ENCODE data around the gene CDY2A.
"Not testable (repeated sequence)": the region's sequence is repeated elsewhere in the genome, so short reads cannot be mapped to it uniquely, and the experiment has no call there.

CDY2A gene, protein sequence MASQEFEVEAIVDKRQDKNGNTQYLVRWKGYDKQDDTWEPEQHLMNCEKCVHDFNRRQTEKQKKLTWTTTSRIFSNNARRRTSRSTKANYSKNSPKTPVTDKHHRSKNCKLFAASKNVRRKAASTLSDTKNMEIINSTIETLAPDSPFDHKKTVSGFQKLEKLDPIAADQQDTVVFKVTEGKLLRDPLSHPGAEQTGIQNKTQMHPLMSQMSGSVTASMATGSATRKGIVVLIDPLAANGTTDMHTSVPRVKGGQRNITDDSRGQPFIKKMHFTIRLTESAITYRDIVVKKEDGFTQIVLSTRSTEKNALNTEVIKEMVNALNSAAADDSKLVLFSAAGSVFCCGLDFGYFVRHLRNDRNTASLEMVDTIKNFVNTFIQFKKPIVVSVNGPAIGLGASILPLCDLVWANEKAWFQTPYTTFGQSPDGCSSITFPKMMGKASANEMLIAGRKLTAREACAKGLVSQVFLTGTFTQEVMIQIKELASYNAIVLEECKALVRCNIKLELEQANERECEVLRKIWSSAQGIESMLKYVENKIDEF

DNA sequence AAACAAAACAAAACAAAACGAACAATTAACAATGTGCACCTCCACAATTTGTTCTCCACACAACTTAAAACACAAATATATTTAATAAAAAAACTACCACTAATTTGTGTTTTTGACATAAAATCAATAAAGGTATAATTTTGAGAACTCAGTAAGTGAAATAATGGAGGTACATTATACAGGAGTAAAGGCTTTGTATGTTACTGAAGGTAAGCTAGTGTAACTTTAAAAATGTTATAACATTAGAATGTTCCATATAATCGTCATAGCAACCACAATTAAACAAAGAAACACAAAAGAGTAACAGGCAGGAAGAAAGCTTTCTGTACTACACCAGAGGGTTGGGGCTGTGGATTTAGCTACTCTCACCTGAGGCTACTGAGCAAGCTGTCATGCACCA is at the start of gene CDY2A:
TSS of gene CDY2A (plus strand) at position 301 of the 400 bp plus-strand sequence. CDS start 328 bp downstream, outside the sequence.
- not testable (repeated sequence) for H3K9me3 ChIP-seq (ENCODE audit: insufficient read depth, low read length); DNase-seq (ENCODE audit: low read depth, low spot score); H3K4me3 ChIP-seq (ENCODE audit: insufficient read length, low read depth); H3K27me3 ChIP-seq (ENCODE audit: insufficient read depth, insufficient read length); H3K4me1 ChIP-seq (ENCODE audit: insufficient read depth, insufficient read length); H3K36me3 ChIP-seq (ENCODE audit: insufficient read depth, insufficient read length, low read length); H3K9ac ChIP-seq (ENCODE audit: insufficient read length, low read depth)

- not testable (repeated sequence) for H3K4me1 ChIP-seq (ENCODE audit: insufficient read depth, insufficient read length); H3K36me3 ChIP-seq (ENCODE audit: insufficient read depth, insufficient read length, low read length); H3K4me3 ChIP-seq (ENCODE audit: insufficient read length, low read depth); H3K27me3 ChIP-seq (ENCODE audit: insufficient read depth, insufficient read length); H3K9ac ChIP-seq (ENCODE audit: insufficient read length, low read depth); DNase-seq (ENCODE audit: low read depth, low spot score); H3K9me3 ChIP-seq (ENCODE audit: insufficient read depth, low read length)
Measured at GRCh38 chrY:17997586-17997985, 28.0 kb upstream of the CDY2A start.

GRCh38 chrY:17998266-17998665 is 27.3 kb upstream of the CDY2A start:
- H3K4me1 ChIP-seq (ENCODE audit: insufficient read depth, insufficient read length); H3K4me3 ChIP-seq (ENCODE audit: insufficient read length, low read depth); H3K9me3 ChIP-seq (ENCODE audit: insufficient read depth, low read length); H3K27me3 ChIP-seq (ENCODE audit: insufficient read depth, insufficient read length); DNase-seq (ENCODE audit: low read depth, low spot score); H3K9ac ChIP-seq (ENCODE audit: insufficient read length, low read depth); H3K36me3 ChIP-seq (ENCODE audit: insufficient read depth, insufficient read length, low read length): not testable (repeated sequence)

- H3K4me3 ChIP-seq (ENCODE audit: insufficient read length, low read depth); H3K36me3 ChIP-seq (ENCODE audit: insufficient read depth, insufficient read length, low read length); H3K9me3 ChIP-seq (ENCODE audit: insufficient read depth, low read length); H3K27me3 ChIP-seq (ENCODE audit: insufficient read depth, insufficient read length); DNase-seq (ENCODE audit: low read depth, low spot score); H3K4me1 ChIP-seq (ENCODE audit: insufficient read depth, insufficient read length); H3K9ac ChIP-seq (ENCODE audit: insufficient read length, low read depth): not testable (repeated sequence)
Measured at GRCh38 chrY:18023897-18024296, 1.7 kb upstream of the CDY2A start.

DNA sequence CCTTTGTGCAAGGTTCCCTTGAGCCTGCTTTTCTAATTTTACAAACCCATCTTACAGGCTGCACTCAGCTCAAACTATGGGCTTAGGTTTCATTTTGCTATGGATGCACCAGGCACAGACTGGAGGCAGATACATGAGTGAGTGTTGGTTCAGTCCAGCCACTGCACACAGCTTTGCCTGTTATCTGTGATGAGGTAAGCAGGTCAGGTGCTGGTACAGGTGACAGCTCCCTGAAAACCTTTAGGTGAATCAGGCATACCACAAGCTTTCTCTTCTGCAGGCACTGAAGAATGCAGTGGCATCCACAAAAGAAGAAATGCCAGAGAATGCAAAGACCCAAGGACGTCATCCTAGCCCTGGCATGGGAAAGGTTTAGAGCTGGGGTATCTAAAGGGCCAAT is 3.3 kb downstream of the CDY2A start:
- not testable (repeated sequence) for H3K36me3 ChIP-seq (ENCODE audit: insufficient read depth, insufficient read length, low read length); H3K4me3 ChIP-seq (ENCODE audit: insufficient read length, low read depth); DNase-seq (ENCODE audit: low read depth, low spot score); H3K9me3 ChIP-seq (ENCODE audit: insufficient read depth, low read length); H3K4me1 ChIP-seq (ENCODE audit: insufficient read depth, insufficient read length); H3K9ac ChIP-seq (ENCODE audit: insufficient read length, low read depth); H3K27me3 ChIP-seq (ENCODE audit: insufficient read depth, insufficient read length)

DNA sequence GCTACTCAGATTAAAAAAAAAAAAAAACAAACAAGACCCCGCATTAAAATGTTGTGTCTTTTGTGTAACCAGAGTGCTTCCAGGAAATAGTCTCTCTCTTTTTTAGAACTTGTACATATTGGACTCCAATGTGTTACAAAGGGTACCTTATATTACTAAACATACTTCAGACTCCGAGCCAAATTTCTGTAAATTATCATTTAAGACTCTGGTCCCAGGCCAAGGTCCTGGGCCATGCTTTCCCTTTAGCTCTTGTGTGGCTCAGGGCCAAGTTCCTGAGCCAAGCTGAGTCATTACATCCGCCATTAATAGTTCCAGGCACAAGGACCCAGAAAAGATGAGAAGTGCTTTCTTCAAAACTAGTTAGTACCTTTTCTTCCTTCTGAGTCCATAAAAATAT is 4.6 kb downstream of the CDY2A start:
- not testable (repeated sequence) for H3K27me3 ChIP-seq (ENCODE audit: insufficient read depth, insufficient read length)

DNA sequence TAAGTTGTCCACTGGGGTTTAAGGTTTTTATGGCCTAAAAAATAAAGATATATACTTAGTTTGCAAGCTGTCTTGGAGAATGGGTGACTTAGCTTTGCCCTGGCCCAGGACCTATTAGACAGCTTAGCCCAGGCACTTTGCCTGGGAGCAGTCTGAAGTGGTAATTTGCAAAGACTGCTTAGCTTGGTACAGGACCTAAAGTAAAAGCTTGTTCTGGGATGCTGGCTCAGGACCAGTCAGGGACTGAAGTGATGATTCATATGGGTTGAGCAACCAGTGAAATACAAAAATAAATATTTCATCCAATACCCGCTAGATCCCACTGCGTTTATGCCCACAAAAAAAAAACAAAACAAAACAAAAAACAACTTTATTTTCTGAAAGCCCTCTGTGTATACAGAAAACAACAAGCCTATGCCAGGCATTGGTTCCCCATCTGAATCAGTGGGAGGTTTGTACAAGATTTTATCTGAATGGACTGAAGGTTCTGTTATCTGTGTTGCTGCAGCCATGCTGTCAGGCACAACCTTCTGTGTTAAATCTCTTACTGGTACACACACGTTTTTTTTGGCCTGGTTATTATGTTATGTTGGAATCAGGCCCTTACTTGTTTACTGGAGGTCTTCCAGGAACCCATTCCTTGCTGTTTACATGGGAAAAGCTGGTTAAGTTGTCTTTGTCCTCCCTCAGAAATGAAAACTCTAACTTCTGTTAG is 8.7 kb downstream of the CDY2A start:
- H3K36me3 ChIP-seq (ENCODE audit: insufficient read depth, insufficient read length, low read length); H3K9me3 ChIP-seq (ENCODE audit: insufficient read depth, low read length); H3K4me3 ChIP-seq (ENCODE audit: insufficient read length, low read depth); H3K27me3 ChIP-seq (ENCODE audit: insufficient read depth, insufficient read length); DNase-seq (ENCODE audit: low read depth, low spot score); H3K4me1 ChIP-seq (ENCODE audit: insufficient read depth, insufficient read length); H3K9ac ChIP-seq (ENCODE audit: insufficient read length, low read depth): not testable (repeated sequence)

More for the DNA sequence above, 4.6 kb downstream of the CDY2A start:
- not testable (repeated sequence) for DNase-seq (ENCODE audit: low read depth, low spot score); H3K9me3 ChIP-seq (ENCODE audit: insufficient read depth, low read length); H3K36me3 ChIP-seq (ENCODE audit: insufficient read depth, insufficient read length, low read length); H3K4me1 ChIP-seq (ENCODE audit: insufficient read depth, insufficient read length); H3K9ac ChIP-seq (ENCODE audit: insufficient read length, low read depth); H3K4me3 ChIP-seq (ENCODE audit: insufficient read length, low read depth)

DNA sequence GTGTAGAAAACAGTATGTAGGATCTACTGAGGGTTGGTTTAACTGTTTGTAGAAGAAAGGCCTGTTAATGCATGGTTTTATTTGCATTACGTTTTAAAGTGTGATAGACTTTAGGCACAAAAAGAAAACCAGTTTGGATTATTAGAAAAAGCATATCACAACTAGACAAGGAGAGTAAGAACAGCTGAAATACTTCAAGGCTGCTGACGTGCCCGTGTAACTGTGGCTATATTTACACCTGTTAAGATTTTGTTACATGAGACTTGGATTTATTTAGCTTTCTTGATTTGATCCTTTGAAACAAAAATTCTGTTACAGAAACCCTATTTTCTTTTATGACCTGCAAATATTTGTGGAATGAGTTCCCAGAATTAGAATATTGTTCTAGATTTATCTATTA is 9.3 kb downstream of the CDY2A start:
- not testable (repeated sequence) for H3K27me3 ChIP-seq (ENCODE audit: insufficient read depth, insufficient read length); H3K9me3 ChIP-seq (ENCODE audit: insufficient read depth, low read length); H3K4me3 ChIP-seq (ENCODE audit: insufficient read length, low read depth); H3K36me3 ChIP-seq (ENCODE audit: insufficient read depth, insufficient read length, low read length); DNase-seq (ENCODE audit: low read depth, low spot score); H3K4me1 ChIP-seq (ENCODE audit: insufficient read depth, insufficient read length); H3K9ac ChIP-seq (ENCODE audit: insufficient read length, low read depth)

DNA sequence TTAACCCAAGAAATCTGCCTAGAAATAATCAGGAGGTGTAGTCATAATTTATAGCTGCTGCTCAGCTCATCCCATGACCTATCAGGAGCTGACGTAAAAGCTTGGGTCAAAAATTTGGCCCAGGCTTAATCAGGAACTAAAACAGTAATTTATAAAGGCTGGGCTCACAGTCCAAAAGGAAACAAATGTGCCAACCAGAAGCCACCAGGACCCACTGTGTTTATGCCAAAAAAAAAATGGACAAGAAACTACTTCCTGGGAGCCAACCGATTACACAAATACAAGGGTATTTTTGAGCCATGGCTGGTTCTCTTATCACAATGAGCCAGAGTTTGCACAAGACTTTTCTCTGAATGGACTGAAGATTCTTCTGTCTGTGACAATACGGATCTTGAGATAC is 19.4 kb downstream of the CDY2A start:
- not testable (repeated sequence) for DNase-seq (ENCODE audit: low read depth, low spot score); H3K27me3 ChIP-seq (ENCODE audit: insufficient read depth, insufficient read length); H3K9me3 ChIP-seq (ENCODE audit: insufficient read depth, low read length); H3K4me1 ChIP-seq (ENCODE audit: insufficient read depth, insufficient read length); H3K4me3 ChIP-seq (ENCODE audit: insufficient read length, low read depth); H3K36me3 ChIP-seq (ENCODE audit: insufficient read depth, insufficient read length, low read length); H3K9ac ChIP-seq (ENCODE audit: insufficient read length, low read depth)

- not testable (repeated sequence) for H3K4me1 ChIP-seq (ENCODE audit: insufficient read depth, insufficient read length); H3K9ac ChIP-seq (ENCODE audit: insufficient read length, low read depth); H3K36me3 ChIP-seq (ENCODE audit: insufficient read depth, insufficient read length, low read length); H3K9me3 ChIP-seq (ENCODE audit: insufficient read depth, low read length); H3K27me3 ChIP-seq (ENCODE audit: insufficient read depth, insufficient read length); DNase-seq (ENCODE audit: low read depth, low spot score); H3K4me3 ChIP-seq (ENCODE audit: insufficient read length, low read depth)
Measured at GRCh38 chrY:18048149-18049040, 22.8 kb downstream of the CDY2A start.

DNA sequence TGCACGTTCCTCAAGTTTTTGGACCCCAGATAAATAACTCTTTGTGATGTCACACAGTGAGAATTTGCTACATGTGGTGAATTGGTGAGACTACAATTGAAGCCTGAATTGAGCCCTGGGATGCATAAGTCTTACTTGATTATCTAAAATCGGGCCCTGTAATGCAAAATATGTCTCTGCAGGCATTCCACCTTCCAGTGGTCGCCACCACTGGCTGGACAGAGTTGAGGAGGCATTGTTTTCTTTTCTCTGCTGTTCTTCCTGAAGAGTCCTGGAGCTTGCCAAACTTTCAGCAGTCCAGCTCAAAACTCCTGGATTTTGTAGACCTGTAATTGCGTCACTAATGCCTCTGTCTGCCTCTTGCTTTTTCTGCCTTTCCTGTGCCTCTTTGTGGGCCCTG is 23.5 kb downstream of the CDY2A start:
- DNase-seq (ENCODE audit: low read depth, low spot score); H3K36me3 ChIP-seq (ENCODE audit: insufficient read depth, insufficient read length, low read length); H3K9me3 ChIP-seq (ENCODE audit: insufficient read depth, low read length): not testable (repeated sequence)

More for the DNA sequence above, 23.5 kb downstream of the CDY2A start:
- H3K4me1 ChIP-seq (ENCODE audit: insufficient read depth, insufficient read length); H3K27me3 ChIP-seq (ENCODE audit: insufficient read depth, insufficient read length); H3K4me3 ChIP-seq (ENCODE audit: insufficient read length, low read depth); H3K9ac ChIP-seq (ENCODE audit: insufficient read length, low read depth): not testable (repeated sequence)

All from NT2/D1 (cell line).